H1 (cell line): Measurements from ENCODE around the gene SLC35B2. TPM values are rescaled to one million over a fixed set of nuclear protein-coding genes. Genes with fewer than 3 reads are reported as not detected.

ENCODE experiments used
- CTCF ChIA-PET: fragments of 300-600 bp; sonication (Branson Sonifier 250); formaldehyde crosslinking; loops from one replicate; lab custom pipeline; 2021; ENCODE audit not compliant: partially characterized antibody; lab: Charles Lee
- POLR2A ChIA-PET: fragments of 300-600 bp; sonication (Branson Sonifier 250); formaldehyde crosslinking; loops from one replicate; lab custom pipeline; 2021; ENCODE audit warnings: inconsistent platforms; ENCODE audit not compliant: partially characterized antibody; lab: Charles Lee
- DNase-seq, 2 experiments: peaks; one replicate each; pipeline versions ENCODE4 v3.0.0 to v3.0.0-alpha.2; 2010 to 2022; ENCODE audit warnings: low spot score in 2 of 2, low read depth in 1 of 2, mixed read lengths in 1 of 2
- FAIRE-seq: peaks from 2 replicates; lab custom pipeline; 2011; peaks lifted over from hg19 to GRCh38; lab: Jason Lieb, UNC
- H2AFZ ChIP-seq: 2 replicates; pipeline ENCODE4 v1.8.1; 2012; ENCODE audit warnings: low read length, inconsistent platforms
- H2AK5ac ChIP-seq: 2 replicates; pipeline ENCODE4 v1.6.1; 2013; ENCODE audit warnings: low read depth, low read length
- H2BK120ac ChIP-seq: replicated peaks from 2 replicates; pipeline ENCODE3; 2013; ENCODE audit warnings: low read depth, low read length, inconsistent platforms
- H2BK12ac ChIP-seq: 2 replicates; pipeline ENCODE4 v1.6.1; 2013; ENCODE audit warnings: low read depth, low read length
- H2BK15ac ChIP-seq: 2 replicates; pipeline ENCODE4 v1.6.1; 2013; ENCODE audit warnings: low read length
- H2BK20ac ChIP-seq: 2 replicates; pipeline ENCODE4 v1.6.1; 2013; ENCODE audit warnings: low read length
- H2BK5ac ChIP-seq: 2 replicates; pipeline ENCODE4 v1.6.1; 2013; ENCODE audit warnings: low read depth, low read length
- H3K14ac ChIP-seq: 2 replicates; pipeline ENCODE4 v1.6.1; 2013; ENCODE audit warnings: inconsistent platforms; ENCODE audit not compliant: insufficient read length
- H3K18ac ChIP-seq: 2 replicates; pipeline ENCODE4 v1.6.1; 2013; ENCODE audit warnings: low read length; ENCODE audit errors: extremely low read depth
- H3K23ac ChIP-seq: 2 replicates; pipeline ENCODE4 v1.6.1; 2013; ENCODE audit warnings: inconsistent platforms; ENCODE audit not compliant: insufficient read length
- H3K23me2 ChIP-seq: 2 replicates; pipeline ENCODE4 v1.6.1; 2013; ENCODE audit warnings: low read depth, low read length
- H3K27ac ChIP-seq: 2 replicates; pipeline ENCODE4 v1.6.1; 2011; ENCODE audit warnings: low read depth, low read length, inconsistent platforms
- H3K27me3 ChIP-seq, 4 experiments: replicated peaks in 1 of 4; 1 replicate in 1 of 4; 2 replicates in 3 of 4; pipeline versions ENCODE4 v1.6.1 to v1.8.1; 2011 to 2013; ENCODE audit warnings: low read length in 3 of 4, mild to moderate bottlenecking in 3 of 4, inconsistent platforms in 2 of 4, mixed read lengths in 2 of 4, moderate library complexity in 1 of 4; ENCODE audit not compliant: control insufficient read depth in 3 of 4, insufficient read depth in 3 of 4; ENCODE audit errors: extremely low read depth in 1 of 4
- H3K36me3 ChIP-seq, 4 experiments: 2 replicates each; pipeline versions ENCODE4 v1.6.1 to v1.8.1; 2011 to 2013; ENCODE audit warnings: mild to moderate bottlenecking in 4 of 4, low read length in 3 of 4, moderate library complexity in 2 of 4, control low read depth in 1 of 4, inconsistent platforms in 1 of 4; ENCODE audit not compliant: insufficient read depth in 4 of 4, control insufficient read depth in 2 of 4
- H3K4ac ChIP-seq: replicated peaks from 2 replicates; pipeline ENCODE3; 2013; ENCODE audit warnings: low read length, low read depth, mixed read lengths, inconsistent platforms; ENCODE audit not compliant: insufficient read length
- H3K4me1 ChIP-seq, 4 experiments: replicated peaks in 1 of 4; 1 replicate in 1 of 4; 2 replicates in 3 of 4; pipeline versions ENCODE4 v1.6.1 to v1.8.1; 2011 to 2013; ENCODE audit warnings: low read length in 3 of 4, inconsistent platforms in 2 of 4, mixed read lengths in 1 of 4; ENCODE audit not compliant: insufficient read depth in 4 of 4, control insufficient read depth in 3 of 4
- H3K4me2 ChIP-seq, 2 experiments: 2 replicates each; pipeline versions ENCODE4 v1.6.1 to v1.8.1; 2011 to 2013; ENCODE audit warnings: low read depth in 2 of 2, low read length in 2 of 2, control low read depth in 1 of 2, inconsistent platforms in 1 of 2, mild to moderate bottlenecking in 1 of 2; ENCODE audit not compliant: insufficient read depth in 1 of 2
- H3K4me3 ChIP-seq, 4 experiments: fragments of 200-600, 300-600 bp in 1 of 4; sonication (generic), shearing (Covaris generic), sonication (Bioruptor Twin) in 1 of 4; 2 replicates each; pipeline versions ENCODE4 v1.5.1 to v1.8.1; 2011 to 2016; ENCODE audit warnings: low read length in 4 of 4, low read depth in 3 of 4, control low read depth in 2 of 4, inconsistent platforms in 2 of 4, mild to moderate bottlenecking in 2 of 4, mixed read lengths in 1 of 4, moderate library complexity in 1 of 4; ENCODE audit not compliant: insufficient read depth in 2 of 4; ENCODE audit errors: extremely low read depth in 1 of 4
- H3K56ac ChIP-seq: replicated peaks from 2 replicates; pipeline ENCODE3; 2013; ENCODE audit warnings: low read depth, mild to moderate bottlenecking, mixed read lengths, low read length, inconsistent platforms; ENCODE audit not compliant: insufficient read length
- H3K79me1 ChIP-seq: 2 replicates; pipeline ENCODE4 v1.6.1; 2013; ENCODE audit warnings: low read depth, low read length, control low read depth
- H3K79me2 ChIP-seq, 2 experiments: 2 replicates each; pipeline versions ENCODE4 v1.6.1 to v1.8.1; 2012 to 2013; ENCODE audit warnings: low read length in 2 of 2, mild to moderate bottlenecking in 2 of 2, inconsistent platforms in 1 of 2; ENCODE audit not compliant: insufficient read depth in 2 of 2, control insufficient read depth in 1 of 2
- H3K9ac ChIP-seq, 4 experiments: replicated peaks in 1 of 4; 1 replicate in 1 of 4; 2 replicates in 3 of 4; pipeline versions ENCODE4 v1.6.1 to v1.8.1; 2011 to 2013; ENCODE audit warnings: low read depth in 3 of 4, low read length in 3 of 4, control low read depth in 2 of 4, mild to moderate bottlenecking in 2 of 4, moderate library complexity in 2 of 4, inconsistent platforms in 1 of 4; ENCODE audit errors: extremely low read depth in 1 of 4
- H3K9me3 ChIP-seq, 2 experiments: 2 replicates each; pipeline versions ENCODE4 v1.6.1 to v1.8.1; 2012 to 2013; ENCODE audit warnings: mild to moderate bottlenecking in 2 of 2, moderate library complexity in 2 of 2, control low read depth in 1 of 2, inconsistent platforms in 1 of 2, low read depth in 1 of 2, low read length in 1 of 2, mixed read lengths in 1 of 2; ENCODE audit not compliant: insufficient read depth in 2 of 2
- H4K20me1 ChIP-seq, 2 experiments: replicated peaks in 1 of 2; 2 replicates each; pipeline versions ENCODE3 to v1.8.1; 2011 to 2013; ENCODE audit warnings: inconsistent platforms in 2 of 2, low read length in 2 of 2, mild to moderate bottlenecking in 1 of 2; ENCODE audit not compliant: insufficient read depth in 2 of 2, control insufficient read depth in 1 of 2
- H4K5ac ChIP-seq: 2 replicates; pipeline ENCODE4 v1.6.1; 2013; ENCODE audit warnings: low read length, low read depth, mixed read lengths, inconsistent platforms; ENCODE audit not compliant: insufficient read length
- H4K8ac ChIP-seq: 2 replicates; pipeline ENCODE4 v1.8.0; 2013; ENCODE audit warnings: mild to moderate bottlenecking, moderate library complexity, low read length, inconsistent platforms; ENCODE audit not compliant: insufficient read depth; ENCODE audit errors: extremely low read depth
- H4K91ac ChIP-seq: replicated peaks from 2 replicates; pipeline ENCODE3; 2013; ENCODE audit warnings: low read length, mixed read lengths, inconsistent platforms; ENCODE audit not compliant: insufficient read length
- GTF2F1 ChIP-seq: IDR thresholded peaks from 2 replicates; pipeline ENCODE4 v1.6.1; 2012; ENCODE audit warnings: low read depth, low read length, improper control_type of control experiment, borderline replicate concordance
- SP4 ChIP-seq: IDR thresholded peaks from 2 replicates; pipeline ENCODE4 v1.6.1; 2012; ENCODE audit warnings: low read length, inconsistent platforms
- WGBS, 2 experiments: shearing (Covaris generic) in 1 of 2; methylation state at CpG; one replicate each; pipeline versions ENCODE4 v1.1.6 to v1.1.7; 2013 to 2015; ENCODE audit warnings: low lambda C conversion rate in 2 of 2, mixed read lengths in 2 of 2, inconsistent platforms in 1 of 2, low coverage in 1 of 2, missing lambda C conversion rate in 1 of 2; ENCODE audit not compliant: insufficient replicate concordance in 2 of 2, insufficient coverage in 1 of 2, insufficient read length in 1 of 2; ENCODE audit errors: extremely low coverage in 1 of 2, missing lambda C conversion rate in 1 of 2; 5-methylcytosine and 5-hydroxymethylcytosine counted together
- polyA plus RNA-seq, 7 experiments: library from polyadenylated mRNA; depleted of rRNA in 3 of 7; stranded (reverse) in 5 of 7; unstranded in 2 of 7; fragments of >200 nt in 5 of 7; fragments of 200-250 nt in 2 of 7; gene quantifications; 1 replicate in 5 of 7; 2 replicates in 1 of 7; 4 replicates in 1 of 7; pipeline versions ENCODE4 v1.2.1 to v1.2.3, GENCODE V29; 2011 to 2013; ENCODE audit warnings: missing spikeins in 2 of 7, mixed read lengths in 2 of 7
- total RNA-seq: library from RNA; stranded (reverse); fragmentation: NEBNext Ultra II Directional; extraction: Animal tissue kit (Norgen Biotek cat#: 25700); gene quantifications from 2 replicates; pipeline ENCODE4 v1.2.1, GENCODE V29; 2021

The SLC35B2 gene
- total and polyA plus RNA-seq, 2 of the 8 experiments (the other 6 are each of a cell fraction or from before 2014, with no cell fraction given): 29.5 to 65.0 TPM

DNA sequence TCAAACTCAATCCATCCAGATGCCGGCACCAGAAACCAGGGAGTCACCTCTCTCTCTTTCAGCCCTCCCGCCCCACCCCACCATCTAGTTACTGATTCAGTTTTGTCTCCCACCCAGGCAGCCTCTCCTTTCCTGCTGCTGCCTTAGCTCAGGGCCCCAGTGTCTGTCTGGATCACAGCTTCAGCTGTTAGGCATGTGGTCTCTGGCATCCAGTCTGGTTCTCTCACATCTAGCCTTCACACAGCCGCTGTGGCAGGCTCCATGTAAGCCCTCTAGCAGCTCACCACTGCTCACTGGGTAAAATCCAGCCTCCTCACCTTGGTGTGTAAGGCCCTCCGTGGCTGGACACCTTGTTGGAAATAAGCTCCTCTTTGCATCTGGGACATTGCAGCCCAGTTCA is 34.5 kb upstream of the SLC35B2 start:
- no peak overlapping the region for H3K27ac ChIP-seq
- H3K4me3 ChIP-seq: no peak overlapping the region
- H3K9me3 ChIP-seq: no peaks in the 10 kb centered on the region
- H3K4me1 ChIP-seq: no peaks in the 10 kb centered on the region; a peak in 2 of 7 replicates
- no peak overlapping the region for H3K4me2 ChIP-seq
- H3K9ac ChIP-seq: peak overlapping the region in 1 of 4 experiments; percentile 21; a peak in 1 of 7 replicates
- H4K91ac ChIP-seq: no peak overlapping the region
- no peak overlapping the region for H2AK5ac ChIP-seq
- no peak overlapping the region for H2BK20ac ChIP-seq
- no peaks in the 10 kb centered on the region for H3K79me2 ChIP-seq
- no peak overlapping the region for H3K18ac ChIP-seq
- peaks cover 0 to 20% (median 12%) of the 10 kb centered on the region in 4 experiments; a peak in 6 of 7 replicates for H3K27me3 ChIP-seq
- WGBS, 2 experiments: 92% methylated on average over 3 of the region's 4 CpGs; no CpG with 5 or more reads in 1 of the 2 experiments
- no peak overlapping the region for H4K8ac ChIP-seq
- no peak overlapping the region for H2AFZ ChIP-seq
- H2BK12ac ChIP-seq: 0 out of 2 replicates have a peak overlapping the region, but pooled peaks have one; percentile 27
- peak overlapping the region; percentile 81; the same call in 1 of the 2 replicates for H2BK15ac ChIP-seq
- TF ChIP-seq GTF2F1 (no peak), SP4 (no peak)
- H3K56ac ChIP-seq: no peak overlapping the region
- CTCF ChIA-PET: interaction anchor here (0.8 to 6.2 kb wide), 10 partner anchors 8 to 47 kb away, joined by 3 to 69 read pairs (median 4); partner anchors contain the start of gene AARS2
- 0 out of 2 replicates have a peak, but pooled peaks cover 2% of the 10 kb centered on the region for H3K23me2 ChIP-seq
- POLR2A ChIA-PET: interaction anchor here (0.9 to 3.4 kb wide), 14 partner anchors 10 to 50 kb away, joined by 3 to 16 read pairs (median 4); partner anchors contain the start of genes AARS2, HSP90AB1, SPATS1 and TMEM151B
- DNase-seq (no peak), FAIRE-seq (no peak)
- H3K14ac ChIP-seq: no peak overlapping the region
- H3K4ac ChIP-seq: no peak overlapping the region
- H3K23ac ChIP-seq: no peak overlapping the region
- no peaks in the 10 kb centered on the region for H3K36me3 ChIP-seq
- H2BK120ac ChIP-seq: no peak overlapping the region
- H4K5ac ChIP-seq: no peak overlapping the region
- H3K79me1 ChIP-seq: no peaks in the 10 kb centered on the region
- no peak overlapping the region for H2BK5ac ChIP-seq
- H4K20me1 ChIP-seq: no peaks in the 10 kb centered on the region
